K562 (cell line): ENCODE results near the gene TMEM131.

ENCODE experiments used
- GABPB1 ChIP-seq: sonication (generic); formaldehyde crosslinking; IDR thresholded peaks from 2 replicates; pipeline ENCODE4 v1.8.0; 2022; ENCODE audit warnings: mild to moderate bottlenecking, missing genetic modification reagents
- NCOA1 ChIP-seq: fragments of 450-650 bp; IDR thresholded peaks from 2 replicates; pipeline ENCODE4 v1.6.1; 2016; ENCODE audit warnings: low read depth
- TF ChIP-seq, protein P1 (sequence below), 2 experiments: fragments of 450-650 bp in 1 of 2; sonication (generic) in 1 of 2; formaldehyde crosslinking in 1 of 2; IDR thresholded peaks in 1 of 2; conservative IDR thresholded peaks in 1 of 2; 2 replicates each; pipeline versions ENCODE4 v1.6.1 to v1.8.1; 2016 to 2023; ENCODE audit warnings: mild to moderate bottlenecking in 2 of 2, moderate library complexity in 2 of 2, inconsistent platforms in 1 of 2, missing genetic modification reagents in 1 of 2

DNA sequence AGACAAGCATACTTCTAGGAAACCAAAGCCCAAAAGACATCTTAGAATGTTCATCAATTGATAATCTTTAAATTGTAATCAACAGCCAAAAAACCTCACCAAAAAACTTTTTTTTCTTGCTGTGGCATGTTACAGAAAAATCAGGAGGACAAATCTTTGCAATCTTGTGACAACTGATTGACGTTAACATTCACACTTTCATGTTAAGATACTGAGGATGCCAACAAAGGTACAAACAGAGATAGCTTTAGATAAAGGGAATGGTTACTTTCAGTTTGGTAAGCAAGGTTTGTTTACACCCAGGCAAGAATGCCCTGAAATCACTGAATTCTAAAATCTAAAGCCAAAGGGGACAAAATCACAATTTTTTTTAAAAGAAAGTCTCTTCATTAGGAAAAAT lies 190.0 kb downstream of the TMEM131 start:
- TF ChIP-seq GABPB1 (CRISPR knock-in tag) (no peak), NCOA1 (no peak)
- TF ChIP-seq, protein P1, sequence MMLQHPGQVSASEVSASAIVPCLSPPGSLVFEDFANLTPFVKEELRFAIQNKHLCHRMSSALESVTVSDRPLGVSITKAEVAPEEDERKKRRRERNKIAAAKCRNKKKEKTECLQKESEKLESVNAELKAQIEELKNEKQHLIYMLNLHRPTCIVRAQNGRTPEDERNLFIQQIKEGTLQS (IDR thresholded peaks at IDR 0.05), result no peak
- TF ChIP-seq, protein P1 (CRISPR knock-in tag; conservative IDR thresholded peaks at IDR 0.05), result no peak
